GM19467 (cell line): ENCODE results near the gene CFAP299.
A peak's percentile ranks its signal among the peaks of the same experiment; 100 is the strongest.
"Not testable (repeated sequence)": the region's sequence is repeated elsewhere in the genome, so short reads cannot be mapped to it uniquely, and the experiment has no call there.

ENCODE experiments used
- ATAC-seq: cut with Tn5 transposase; IDR thresholded peaks from one replicate; pipeline ENCODE4 v1.9.1; 2021; ENCODE audit warnings: mild to moderate bottlenecking, moderate library complexity; ENCODE audit not compliant: unreplicated experiment

Gene CFAP299

DNA sequence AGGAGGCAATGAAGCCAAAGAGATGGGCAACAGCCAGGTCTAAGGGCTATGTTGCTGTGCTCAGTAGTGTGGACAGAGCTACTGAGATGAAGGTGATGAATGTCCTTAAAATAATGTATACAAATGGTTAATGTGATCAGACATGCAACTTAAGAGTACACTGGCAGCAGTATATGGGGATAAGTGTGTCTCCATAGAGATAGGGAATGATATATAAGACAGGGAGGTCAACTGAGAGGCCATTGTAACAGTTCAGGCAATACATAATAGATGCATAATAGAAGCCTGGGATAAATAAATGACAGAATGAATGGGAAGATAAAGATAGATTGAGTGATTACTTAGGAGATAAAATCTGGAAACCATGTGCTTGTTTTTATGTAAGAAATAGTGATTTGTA is 250.0 kb downstream of the CFAP299 start:
- no peak for ATAC-seq

- no peak for ATAC-seq
Observed at GRCh38 chr4:80586716-80587115, 251.2 kb downstream of the CFAP299 start.

DNA sequence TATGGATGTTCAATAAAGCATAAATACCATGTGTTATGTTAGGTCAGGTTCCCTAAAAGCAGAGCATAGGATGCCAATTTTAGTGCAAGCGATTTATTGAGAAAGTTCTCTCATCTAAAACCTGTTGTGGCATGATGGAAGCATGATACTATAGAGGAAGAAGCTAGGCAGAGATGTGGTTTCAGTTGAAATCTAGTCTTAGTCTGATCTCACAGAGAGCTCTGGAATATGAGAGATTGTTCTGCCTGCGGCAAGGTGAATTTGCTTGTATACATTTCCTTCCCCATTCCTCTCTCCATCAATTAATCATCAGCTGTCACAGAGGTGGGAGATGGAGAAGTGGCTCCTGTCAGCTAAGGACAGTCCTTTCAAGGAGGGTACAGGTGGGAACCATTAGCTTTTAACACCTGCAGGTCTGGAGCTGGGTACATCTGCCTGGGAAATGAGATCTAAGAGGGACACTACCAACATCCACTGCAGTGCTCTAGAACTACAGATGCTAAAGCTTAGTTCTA is 252.4 kb downstream of the CFAP299 start:
- no peak for ATAC-seq

GRCh38 chr4:80592950-80593349 is 257.4 kb downstream of the CFAP299 start:
- ATAC-seq, result peak; percentile 77

GRCh38 chr4:80594701-80595100 is 259.2 kb downstream of the CFAP299 start:
- no peak for ATAC-seq

GRCh38 chr4:80608281-80608980 is 272.9 kb downstream of the CFAP299 start:
- ATAC-seq, result no peak

GRCh38 chr4:80610199-80610598 is 274.7 kb downstream of the CFAP299 start:
- no peak for ATAC-seq

- ATAC-seq, result peak; percentile 83
Observed at GRCh38 chr4:80610845-80611677, 275.5 kb downstream of the CFAP299 start.

DNA sequence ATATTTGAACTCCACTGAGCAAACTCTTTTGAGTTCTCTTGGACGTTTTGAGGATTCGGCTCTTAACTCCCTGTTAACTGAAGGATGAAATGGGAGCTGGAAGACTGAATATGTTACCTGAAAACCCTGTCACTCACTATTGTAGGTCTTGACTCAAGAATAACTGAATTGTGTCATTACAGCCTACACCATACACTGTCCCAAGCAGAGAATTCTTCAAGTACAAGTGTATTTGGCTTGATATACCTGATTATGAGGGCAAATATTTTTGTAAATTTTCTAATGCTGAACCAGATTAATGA is 276.1 kb downstream of the CFAP299 start:
- peak; percentile 8 for ATAC-seq

GRCh38 chr4:80613470-80613869 is 277.9 kb downstream of the CFAP299 start:
- no peak for ATAC-seq

GRCh38 chr4:80614319-80614718 is 278.8 kb downstream of the CFAP299 start:
- ATAC-seq, result no peak

- ATAC-seq, result no peak
Observed at GRCh38 chr4:80615099-80615498, 279.6 kb downstream of the CFAP299 start.

GRCh38 chr4:80619070-80619674 is 283.6 kb downstream of the CFAP299 start:
- no peak for ATAC-seq

DNA sequence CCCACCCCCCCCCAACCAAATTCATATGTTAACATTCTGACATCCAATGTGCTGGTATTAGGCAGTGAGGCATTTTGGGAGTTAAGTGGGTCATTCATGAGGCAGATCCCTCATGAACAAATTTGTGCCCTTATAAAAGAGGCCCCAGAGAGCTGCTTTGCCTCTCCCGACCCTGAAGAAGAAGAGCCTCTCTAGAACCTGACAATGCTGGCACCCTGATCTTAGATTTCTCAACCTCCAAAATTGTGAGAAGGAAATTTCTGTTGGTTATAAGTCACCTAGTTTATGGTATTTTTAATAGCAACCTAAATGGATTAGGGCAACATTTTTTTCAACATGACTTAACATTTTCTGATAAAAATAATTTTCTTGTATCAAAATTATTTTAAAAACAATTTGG is 296.3 kb downstream of the CFAP299 start:
- ATAC-seq, result no peak

DNA sequence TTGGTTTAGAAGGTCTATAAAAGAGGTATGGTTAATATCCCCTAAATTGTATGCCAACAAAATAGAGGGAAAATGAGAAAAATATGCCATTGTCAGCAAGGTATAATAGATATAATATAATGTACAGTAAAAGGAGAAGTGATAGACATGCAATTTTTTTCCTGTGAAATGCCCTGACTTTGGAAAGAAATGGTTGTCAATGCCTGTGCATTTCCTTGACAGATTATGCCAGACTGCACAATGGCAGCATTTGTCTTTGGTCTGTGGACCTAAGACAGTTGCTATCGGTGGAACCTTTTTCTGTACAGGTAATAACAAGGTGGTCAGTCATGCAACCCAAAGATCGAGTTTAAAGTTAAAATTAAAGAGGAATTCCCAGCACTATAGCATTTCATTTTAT is 301.7 kb downstream of the CFAP299 start:
- ATAC-seq, result no peak

DNA sequence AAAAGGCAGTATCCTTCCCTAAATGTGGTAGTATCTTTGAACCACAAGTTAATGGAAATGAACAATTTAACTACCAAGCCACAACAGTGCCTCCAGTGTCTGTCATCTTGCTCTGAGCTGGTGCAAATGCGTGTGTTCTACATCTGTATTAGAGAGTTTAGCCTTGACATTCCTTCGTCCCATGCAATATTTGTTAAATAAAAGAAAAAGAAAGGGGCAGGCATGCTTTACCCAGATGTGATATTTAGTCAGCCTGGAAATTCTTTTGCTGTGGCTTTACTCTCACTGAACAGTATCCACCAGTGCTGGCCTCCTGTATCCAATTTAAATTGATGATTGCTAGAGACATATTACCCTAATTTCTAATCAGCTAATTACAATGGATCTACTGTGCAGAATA is 310.5 kb downstream of the CFAP299 start:
- no peak for ATAC-seq

DNA sequence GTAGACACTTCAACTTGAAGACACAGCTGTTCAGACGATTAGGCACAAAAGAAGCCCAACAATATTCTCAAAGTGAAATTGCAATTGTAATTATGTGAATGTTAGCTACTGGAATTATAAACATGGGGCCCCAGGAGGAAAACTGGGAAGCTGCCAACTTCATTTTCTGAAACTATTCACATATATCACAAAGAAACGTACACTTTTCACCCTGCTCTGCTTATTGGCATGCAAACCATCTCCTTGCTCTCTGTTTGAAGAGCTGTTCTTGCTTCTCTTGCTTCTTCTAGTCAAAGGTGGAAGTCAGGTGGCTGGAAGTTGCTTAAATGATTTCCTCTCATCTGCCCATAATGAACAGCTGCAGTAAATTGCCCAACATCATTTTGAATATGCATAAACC is 320.1 kb downstream of the CFAP299 start:
- ATAC-seq, result no peak

DNA sequence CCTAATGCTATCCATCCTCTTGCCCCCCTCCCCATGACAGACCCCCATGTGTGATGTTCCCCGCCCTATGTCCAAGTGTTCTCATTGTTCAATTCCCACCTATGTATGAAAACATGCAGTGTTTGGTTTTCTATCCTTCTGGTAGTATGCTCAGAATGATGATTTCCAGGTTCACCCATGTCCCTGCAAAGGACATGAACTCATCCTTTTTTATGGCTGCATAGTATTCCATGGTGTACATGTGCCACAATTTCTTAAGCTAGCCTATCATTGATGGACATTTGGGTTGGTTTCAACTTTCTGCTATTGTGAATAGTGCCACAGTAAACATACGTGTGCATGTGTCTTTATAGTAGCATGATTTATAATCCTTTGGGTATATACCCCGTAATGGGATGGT is 334.6 kb downstream of the CFAP299 start:
- not testable (repeated sequence) for ATAC-seq

DNA sequence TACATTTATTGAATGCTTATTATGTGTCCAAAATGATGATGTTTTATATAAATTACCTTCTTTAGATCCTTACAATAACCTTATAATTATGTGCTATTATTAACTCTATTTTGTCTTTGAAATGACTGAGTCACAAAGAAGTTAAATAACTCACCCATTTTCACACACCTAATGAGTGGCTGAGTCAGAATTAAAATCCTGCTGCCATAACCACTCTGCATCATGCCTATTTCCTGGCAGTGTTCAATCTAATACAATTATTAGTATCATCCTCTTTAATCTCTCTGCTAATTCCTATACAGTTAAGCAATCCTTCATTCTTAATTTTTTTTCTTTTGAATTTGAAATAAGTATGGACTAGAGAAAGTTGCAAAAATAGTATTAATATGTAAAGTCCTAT is 342.9 kb downstream of the CFAP299 start:
- ATAC-seq, result no peak

DNA sequence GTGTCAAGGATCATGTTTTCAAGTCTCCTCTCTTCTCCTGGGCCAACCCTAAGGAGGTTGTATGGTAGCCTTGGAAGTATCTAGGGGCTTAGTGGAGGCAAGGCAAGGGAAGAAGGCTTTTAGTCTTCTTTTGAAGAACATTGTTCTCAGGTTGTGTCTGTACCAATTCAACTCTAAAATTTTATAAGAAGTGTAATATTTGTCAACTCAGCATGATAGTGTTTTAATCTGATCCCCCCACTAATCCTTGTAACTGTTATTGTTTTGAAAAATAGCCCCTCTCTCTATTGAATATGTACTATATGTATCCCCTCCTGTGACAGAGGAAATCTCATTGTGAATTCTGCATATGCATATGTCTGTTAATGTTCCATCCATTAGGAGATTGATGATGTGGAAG is 345.4 kb downstream of the CFAP299 start:
- ATAC-seq, result no peak

DNA sequence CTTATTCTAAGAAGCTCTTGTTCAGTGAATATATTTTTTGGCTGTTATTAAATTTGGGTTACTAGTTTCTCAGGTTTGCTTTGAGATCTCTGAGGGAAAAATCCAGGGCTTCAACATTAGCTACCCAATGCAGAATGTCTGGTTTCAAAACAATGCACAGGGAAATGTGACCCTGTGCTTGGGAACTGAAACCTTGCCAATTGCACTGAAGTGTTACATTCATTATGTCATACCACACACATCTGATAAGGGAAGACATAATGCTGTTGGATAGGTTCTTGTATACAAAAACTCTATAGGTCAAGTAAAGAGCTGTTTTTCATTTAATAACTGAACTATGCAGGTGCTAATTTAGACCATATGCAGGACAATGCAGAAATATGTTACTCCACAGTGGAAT is 349.7 kb downstream of the CFAP299 start:
- ATAC-seq, result no peak

DNA sequence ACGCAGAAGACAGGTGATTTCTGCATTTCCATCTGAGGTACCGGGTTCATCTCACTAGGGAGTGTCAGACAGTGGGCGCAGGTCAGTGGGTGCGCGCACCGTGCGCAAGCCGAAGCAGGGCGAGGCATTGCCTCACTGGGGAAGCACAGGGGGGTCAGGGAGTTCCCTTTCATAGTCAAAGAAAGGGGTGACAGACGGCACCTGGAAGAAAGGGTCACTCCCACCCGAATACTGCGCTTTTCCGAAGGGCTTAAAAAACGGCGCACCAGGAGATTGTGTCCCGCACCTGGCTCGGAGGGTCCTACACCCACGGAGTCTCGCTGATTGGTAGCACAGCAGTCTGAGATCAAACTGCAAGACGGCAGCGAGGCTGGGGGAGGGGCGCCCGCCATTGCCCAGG is 352.2 kb downstream of the CFAP299 start:
- not testable (repeated sequence) for ATAC-seq
